Measurements from ENCODE around the gene BRF1.

BRF1 gene

GRCh38 chr14:105207460-105207901 lies 93.3 kb downstream of the BRF1 start:
- no peak for DNase-seq

- DNase-seq = no peak
These were observed 93.9 kb downstream of the BRF1 start for GRCh38 chr14:105206873-105207272.

GRCh38 chr14:105205673-105206208 lies 95.1 kb downstream of the BRF1 start:
- no peak for DNase-seq

DNA sequence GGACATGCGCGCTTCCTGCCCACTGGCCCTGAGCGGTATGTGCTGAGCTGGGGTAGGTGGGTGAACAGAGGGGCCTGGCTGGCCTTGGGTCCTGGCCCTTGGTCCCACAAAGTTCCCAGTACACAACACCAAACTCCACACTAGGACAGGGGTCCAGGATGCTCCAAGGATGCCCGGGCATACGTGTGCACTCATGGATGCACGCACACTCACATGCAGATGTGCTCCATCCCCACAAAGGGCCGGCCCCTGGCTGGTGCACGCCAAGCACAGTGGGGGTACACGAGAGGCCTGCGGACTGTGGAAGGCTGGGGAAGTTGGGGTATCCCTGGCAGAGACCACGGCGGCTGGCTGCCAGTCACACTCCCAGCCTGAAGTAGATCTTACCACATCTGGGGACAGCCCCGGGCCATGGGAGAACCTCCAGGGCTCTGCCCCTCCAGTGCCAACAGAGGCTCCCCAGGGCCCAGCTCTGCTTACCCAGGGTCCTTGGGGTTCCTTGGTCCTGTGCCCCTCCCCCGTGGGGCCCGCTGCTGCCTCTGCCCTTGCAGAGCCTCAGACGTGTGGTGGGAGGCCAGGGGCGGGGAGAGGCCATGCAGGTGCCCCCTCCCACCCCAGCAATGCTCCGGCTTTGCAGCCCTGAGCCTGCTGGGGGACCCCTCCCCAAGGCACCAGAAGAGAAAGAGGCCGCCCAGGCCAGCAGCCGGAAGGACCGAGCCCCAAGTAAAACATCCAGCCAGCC lies 95.7 kb downstream of the BRF1 start:
- DNase-seq = no peak

DNA sequence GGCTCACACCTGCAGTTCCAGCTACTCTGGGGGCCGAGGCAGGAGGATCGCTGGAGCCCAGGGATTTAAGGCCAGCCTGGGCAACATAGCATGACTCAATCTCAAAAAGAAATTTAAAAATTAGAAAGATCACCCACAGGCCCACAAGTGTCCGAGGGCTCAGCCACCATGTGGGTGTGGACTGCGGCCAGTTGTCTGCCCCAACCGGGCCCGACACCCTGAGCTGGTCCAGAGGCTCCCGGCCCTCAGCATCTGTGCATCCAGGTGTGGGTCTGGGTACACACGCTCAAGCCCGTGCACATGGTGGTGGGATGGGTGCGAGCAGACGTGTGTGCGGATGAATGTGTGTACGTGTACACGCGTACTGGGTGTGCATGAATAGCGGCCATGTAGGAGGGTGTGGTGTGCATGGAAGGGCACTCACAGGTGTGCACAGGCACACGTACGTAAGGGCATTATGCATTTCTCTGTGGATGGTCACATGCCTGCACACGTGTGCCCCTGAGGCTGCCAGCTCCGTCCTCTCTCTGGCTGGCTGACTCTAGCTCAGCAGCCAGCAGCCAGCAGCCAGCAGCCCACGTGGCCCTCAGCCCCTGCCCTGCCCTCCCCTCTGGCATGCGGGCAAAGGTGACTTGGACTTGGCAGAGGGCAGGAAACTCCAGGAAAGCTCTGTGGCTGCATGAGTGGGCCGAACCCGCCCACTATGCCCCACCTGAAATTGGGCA lies 96.4 kb downstream of the BRF1 start:
- DNase-seq = no peak

GRCh38 chr14:105203701-105204100 lies 97.1 kb downstream of the BRF1 start:
- DNase-seq = no peak

DNA sequence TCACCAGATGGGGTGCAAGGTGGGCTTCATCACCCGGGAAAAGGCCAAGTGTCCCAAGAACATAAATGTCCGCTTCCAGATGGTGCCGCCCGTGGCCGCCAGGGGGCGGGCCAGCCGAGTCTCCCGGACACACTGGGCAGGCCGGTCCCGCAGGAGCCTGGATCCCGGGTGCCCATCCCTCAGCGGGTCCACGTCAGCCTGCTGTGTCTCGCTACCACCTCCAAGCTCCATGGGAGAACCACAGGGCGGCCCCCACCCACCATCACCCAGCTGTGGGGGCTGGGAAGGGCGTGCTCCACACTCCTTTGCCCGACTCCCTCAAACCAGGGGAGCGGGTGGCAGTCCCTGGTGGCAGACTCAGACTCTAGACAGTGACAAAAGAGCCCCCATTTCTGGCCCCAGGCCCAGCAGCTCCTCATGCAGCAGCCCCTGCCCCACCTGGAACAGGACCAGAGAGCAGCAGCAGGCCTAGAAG lies 97.7 kb downstream of the BRF1 start:
- DNase-seq = peak; percentile 78

DNA sequence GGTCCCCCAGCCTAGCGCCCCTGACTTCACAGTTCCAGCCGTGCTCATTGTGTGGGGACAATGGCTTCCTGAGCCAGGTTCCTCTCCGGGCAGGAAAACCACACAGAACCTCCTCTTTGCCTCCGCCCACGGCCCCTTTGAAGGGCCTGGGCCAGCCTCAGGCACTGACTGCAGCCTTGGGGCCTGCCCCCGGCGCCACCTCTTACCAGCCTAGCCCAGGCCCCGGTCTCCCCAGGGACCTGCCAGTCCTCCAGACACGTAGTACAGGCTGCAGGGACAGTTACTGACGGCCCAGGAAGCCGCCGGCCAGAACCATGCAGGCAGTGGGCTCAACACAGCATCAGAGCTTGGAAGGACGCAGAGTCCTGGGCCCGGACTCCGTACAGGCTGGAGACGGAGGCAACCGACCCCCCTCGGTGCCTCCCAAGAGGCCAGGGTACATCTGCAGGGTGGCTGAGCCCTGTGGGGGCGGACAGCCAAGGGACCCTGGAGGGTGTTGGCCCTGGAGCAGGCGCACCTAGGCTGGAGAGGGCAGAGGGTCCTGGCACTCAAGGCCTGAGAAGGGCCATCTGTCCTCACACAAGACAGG lies 98.8 kb downstream of the BRF1 start:
- peak; percentile 51 for DNase-seq

GRCh38 chr14:105201156-105201924 lies 99.5 kb downstream of the BRF1 start:
- DNase-seq = no peak

DNA sequence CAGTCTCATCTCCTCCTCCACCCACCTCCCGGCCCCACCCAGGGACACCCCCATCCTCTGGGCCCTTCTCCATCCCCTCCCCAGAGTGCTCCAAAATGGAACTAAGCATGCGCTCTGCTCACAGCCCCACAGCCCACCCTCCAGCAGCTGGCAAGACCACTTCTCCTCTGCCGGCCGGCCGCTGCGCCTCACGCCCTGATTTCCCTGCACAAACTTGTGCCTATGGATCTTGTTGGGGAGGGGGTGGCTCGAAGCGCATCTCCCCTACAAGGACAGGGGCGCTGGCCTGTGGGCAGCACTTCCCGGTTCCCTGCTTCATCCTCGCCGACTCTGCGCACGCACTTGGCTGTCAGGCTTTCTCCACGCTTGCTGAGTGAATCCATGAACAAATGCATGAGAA lies 100.2 kb downstream of the BRF1 start:
- no peak for DNase-seq

- no peak for DNase-seq
These were observed 100.7 kb downstream of the BRF1 start for GRCh38 chr14:105200074-105200473.

- no peak for DNase-seq
These were observed 101.7 kb downstream of the BRF1 start for GRCh38 chr14:105199093-105199492.

- no peak for DNase-seq
These were observed 102.2 kb downstream of the BRF1 start for GRCh38 chr14:105198588-105198987.

GRCh38 chr14:105197211-105197641 lies 103.6 kb downstream of the BRF1 start:
- no peak for DNase-seq

GRCh38 chr14:105196265-105196960 lies 104.4 kb downstream of the BRF1 start:
- DNase-seq = no peak

GRCh38 chr14:105195522-105196264 lies 105.1 kb downstream of the BRF1 start:
- DNase-seq = peak; percentile 56

DNA sequence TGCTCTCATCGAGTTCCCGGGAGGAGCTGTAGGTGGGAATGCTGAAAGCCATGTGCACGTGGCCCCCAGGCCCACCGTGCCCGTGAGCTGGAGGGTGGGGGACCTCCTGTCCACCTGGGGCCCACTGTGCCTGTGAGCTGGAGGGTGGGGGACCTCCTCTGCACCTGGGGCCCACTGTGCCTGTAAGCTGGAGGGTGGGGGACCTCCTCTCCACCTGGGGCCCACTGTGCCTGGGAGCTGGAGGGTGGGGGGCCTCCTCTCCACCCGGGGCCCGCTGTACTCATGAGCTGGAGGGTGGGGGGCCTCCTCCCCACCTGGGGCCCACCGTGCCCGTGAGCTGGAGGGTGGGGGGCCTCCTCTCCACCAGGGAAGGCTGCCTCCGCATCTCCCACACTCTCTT lies 105.8 kb downstream of the BRF1 start:
- DNase-seq = no peak

GRCh38 chr14:105193916-105194782 lies 106.7 kb downstream of the BRF1 start:
- peak; percentile 64 for DNase-seq

DNA sequence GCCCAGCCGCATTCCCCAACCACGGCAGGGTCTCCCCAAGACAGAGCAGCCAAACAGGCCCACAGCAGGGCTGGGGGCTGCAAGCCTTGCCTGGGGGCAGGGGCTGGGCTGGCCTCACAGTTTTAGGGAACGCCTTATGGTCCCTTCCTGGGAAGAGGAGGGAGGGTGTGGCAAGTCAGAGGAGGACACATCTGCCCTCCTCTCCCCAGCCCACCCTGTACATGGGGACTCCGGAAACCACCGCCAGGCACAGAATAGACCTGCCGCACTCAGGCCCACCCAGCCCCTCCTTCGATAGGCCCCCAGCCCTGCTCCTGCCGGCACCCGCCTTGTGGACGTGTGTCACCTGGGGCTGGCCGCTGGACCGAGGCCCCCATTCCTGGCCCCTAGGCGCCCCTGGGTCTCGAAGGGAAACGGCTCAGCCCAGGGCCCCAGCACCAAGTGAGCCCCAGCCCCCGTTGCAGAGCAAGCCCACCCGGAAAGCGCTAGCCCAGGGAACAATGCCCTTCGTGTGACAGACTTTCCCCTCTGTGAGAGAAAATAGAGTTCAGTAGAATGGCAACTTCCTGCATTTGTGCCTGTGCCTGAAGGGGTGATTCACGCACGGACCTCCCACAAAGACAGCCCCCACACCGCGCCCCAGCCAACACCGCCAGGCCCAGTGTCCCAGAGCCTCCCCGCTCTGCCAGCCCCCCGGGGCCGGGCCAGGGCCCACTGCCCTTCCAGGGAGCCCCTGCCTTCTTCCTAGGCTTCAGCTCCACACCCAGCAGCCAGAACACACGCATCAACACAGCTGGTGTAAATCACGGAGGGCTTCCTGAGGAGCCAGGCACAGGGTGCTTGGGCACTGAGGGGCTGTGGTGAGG lies 107.7 kb downstream of the BRF1 start:
- peak; percentile 52 for DNase-seq
